WI38 (cell line): Measurements from ENCODE around the gene RAPGEF5.

Experiments used
- H3K4me3 ChIP-seq: 2 replicates; pipeline ENCODE4 v1.5.1; 2011; ENCODE audit warnings: low read depth, mild to moderate bottlenecking, control low read depth, low read length
- TF ChIP-seq, protein P1 (sequence below): IDR thresholded peaks from 2 replicates; pipeline ENCODE4 v1.5.1; 2012; ENCODE audit warnings: low read depth, mild to moderate bottlenecking, control low read depth, low read length

Gene RAPGEF5

DNA sequence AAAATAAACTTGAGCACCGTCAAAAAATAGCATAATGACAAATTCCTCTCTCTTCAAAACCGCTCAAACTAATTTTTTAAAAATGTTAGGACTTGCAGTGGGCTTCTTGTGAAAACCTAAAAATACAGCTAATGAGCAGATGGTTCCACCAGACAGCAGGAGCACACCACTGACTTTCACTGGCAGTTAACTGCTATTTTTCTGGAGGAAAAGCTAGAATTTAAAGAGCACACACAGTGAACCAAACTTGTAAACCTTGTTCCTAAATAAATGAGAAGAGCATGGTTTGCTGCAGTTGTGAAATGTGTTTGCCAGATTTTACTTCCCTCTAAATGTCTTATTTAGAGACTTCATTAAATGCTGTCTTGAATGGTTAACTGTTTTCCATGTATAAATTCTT lies 143.9 kb downstream of the RAPGEF5 start:
- TF ChIP-seq, protein P1, sequence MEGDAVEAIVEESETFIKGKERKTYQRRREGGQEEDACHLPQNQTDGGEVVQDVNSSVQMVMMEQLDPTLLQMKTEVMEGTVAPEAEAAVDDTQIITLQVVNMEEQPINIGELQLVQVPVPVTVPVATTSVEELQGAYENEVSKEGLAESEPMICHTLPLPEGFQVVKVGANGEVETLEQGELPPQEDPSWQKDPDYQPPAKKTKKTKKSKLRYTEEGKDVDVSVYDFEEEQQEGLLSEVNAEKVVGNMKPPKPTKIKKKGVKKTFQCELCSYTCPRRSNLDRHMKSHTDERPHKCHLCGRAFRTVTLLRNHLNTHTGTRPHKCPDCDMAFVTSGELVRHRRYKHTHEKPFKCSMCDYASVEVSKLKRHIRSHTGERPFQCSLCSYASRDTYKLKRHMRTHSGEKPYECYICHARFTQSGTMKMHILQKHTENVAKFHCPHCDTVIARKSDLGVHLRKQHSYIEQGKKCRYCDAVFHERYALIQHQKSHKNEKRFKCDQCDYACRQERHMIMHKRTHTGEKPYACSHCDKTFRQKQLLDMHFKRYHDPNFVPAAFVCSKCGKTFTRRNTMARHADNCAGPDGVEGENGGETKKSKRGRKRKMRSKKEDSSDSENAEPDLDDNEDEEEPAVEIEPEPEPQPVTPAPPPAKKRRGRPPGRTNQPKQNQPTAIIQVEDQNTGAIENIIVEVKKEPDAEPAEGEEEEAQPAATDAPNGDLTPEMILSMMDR = no peak
- H3K4me3 ChIP-seq = no peak overlapping the region

DNA sequence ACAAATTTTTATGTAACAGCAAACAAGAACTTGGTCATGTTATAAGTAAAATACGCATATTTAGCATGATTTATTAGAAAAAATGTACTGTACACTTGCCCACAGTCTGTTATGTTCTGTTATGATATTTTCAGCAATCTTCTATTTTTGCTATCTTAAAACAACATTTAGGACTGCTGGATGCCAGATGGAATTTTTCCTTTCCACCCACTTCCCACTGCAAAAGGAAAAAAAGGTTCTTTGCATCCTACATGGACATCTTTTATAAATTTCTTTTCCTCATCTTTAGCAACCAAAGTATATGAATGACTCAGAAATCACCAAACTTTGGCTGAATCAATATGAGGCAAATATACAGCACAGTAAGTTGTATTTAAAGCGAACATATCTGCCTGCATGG lies 146.0 kb downstream of the RAPGEF5 start:
- H3K4me3 ChIP-seq = no peak overlapping the region
- TF ChIP-seq, protein P1 = no peak

DNA sequence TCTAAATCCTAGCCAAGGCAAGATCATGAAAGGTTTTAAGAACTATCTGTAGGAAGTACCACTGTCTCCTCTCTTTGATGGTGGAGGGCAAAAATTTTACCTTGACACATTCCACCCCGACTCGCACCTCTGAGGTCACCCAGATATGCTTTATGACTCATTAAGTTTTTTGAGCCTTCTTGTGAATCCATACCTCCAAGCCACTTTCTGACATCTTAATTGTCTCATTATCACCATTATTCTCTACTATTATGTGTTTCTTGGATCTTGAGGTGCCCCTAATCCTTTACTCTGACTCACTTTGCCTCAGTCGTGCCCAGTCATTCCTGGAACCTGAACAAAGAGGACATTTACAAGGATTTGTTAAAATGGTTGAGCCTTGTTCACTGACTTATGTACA lies 146.6 kb downstream of the RAPGEF5 start:
- no peak overlapping the region for H3K4me3 ChIP-seq
- TF ChIP-seq, protein P1 = no peak

DNA sequence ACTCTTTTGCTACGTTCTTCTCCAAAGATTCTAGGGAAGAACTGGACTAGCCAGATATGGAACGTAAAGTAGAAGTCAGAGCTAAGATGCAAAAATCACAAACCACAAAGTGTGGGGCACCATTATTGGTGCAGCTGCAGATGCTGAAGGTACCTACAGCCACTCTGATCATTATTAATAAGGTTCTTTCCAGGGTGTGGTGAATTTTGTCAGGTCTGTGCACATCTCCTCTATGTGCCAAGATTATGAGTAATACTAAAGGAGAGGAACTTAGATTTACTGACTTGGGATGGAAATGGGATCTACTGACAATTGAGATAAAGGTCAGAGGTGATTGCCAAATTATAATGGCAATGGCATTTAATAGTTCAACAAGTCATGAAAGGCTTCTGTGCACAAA lies 148.2 kb downstream of the RAPGEF5 start:
- TF ChIP-seq, protein P1 = no peak
- no peak overlapping the region for H3K4me3 ChIP-seq

DNA sequence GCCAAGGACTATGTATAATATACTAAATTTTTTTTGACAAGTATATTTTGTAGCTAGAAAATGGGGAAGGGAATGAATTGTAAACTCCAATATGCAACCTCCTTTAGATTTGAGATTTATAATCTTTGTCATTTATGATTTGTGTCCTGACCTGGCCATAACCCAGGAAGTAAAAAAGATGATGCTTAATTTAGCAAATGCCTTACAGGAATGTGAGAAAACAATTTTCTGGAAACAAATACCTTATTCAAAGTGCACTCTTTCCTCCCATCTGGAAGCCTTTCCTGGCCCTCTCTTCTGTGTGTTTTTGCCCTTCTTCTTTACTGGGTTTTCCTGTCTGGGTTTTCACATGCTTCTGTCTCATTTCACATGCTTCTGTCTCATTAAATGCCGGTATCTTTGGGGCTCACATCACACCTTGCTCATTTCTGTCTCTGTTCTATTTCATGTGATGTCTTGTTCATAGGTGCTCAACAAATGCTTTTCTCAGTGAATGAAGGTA lies 149.2 kb downstream of the RAPGEF5 start:
- TF ChIP-seq, protein P1 = no peak
- H3K4me3 ChIP-seq = no peak overlapping the region

DNA sequence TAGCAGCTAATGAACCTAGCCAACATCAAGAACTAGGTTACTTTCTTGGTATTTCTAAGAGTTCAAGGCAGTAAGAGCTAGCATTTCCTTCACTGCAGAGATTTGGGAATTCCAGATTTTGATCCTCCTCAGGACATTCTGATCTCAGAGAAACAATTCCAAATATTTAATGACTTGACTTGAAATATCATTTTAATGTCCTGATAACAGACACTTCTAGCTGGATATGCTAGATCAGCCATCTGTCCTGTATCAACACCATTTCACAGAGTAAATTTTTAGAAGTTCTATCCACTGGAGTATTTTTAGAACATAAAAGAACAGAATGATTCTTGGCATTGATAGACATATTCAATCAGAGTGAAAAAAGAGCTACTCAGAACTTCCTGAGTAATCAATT lies 151.3 kb downstream of the RAPGEF5 start:
- no peak overlapping the region for H3K4me3 ChIP-seq
- TF ChIP-seq, protein P1 = no peak

DNA sequence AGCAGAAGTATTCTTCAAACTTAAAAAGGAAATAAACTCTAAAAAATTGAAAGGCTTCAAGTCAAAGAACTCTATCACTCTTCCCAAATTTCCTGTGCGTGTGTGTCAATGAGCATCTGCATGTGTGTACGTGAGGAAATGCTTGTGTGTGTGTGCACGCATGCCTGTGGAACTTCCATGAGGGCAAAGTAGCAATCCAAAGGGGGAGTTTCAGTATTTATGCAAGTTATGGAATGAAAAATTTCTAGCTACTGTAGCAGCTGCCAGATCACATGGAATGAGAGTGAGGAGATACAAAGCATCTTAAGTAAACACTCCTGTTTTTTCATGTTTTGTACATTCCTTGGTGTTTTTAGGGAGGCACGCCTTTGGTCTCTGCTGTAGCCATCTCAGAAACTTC lies 152.6 kb downstream of the RAPGEF5 start:
- TF ChIP-seq, protein P1 = no peak
- H3K4me3 ChIP-seq = no peak overlapping the region
